ENCODE results near the gene CAMTA1. TPM values are rescaled to one million over a fixed set of nuclear protein-coding genes. Genes with fewer than 3 reads are reported as not detected.

The CAMTA1 gene
- total RNA-seq, 1 donor from 2014 or later = 99.0 TPM

DNA sequence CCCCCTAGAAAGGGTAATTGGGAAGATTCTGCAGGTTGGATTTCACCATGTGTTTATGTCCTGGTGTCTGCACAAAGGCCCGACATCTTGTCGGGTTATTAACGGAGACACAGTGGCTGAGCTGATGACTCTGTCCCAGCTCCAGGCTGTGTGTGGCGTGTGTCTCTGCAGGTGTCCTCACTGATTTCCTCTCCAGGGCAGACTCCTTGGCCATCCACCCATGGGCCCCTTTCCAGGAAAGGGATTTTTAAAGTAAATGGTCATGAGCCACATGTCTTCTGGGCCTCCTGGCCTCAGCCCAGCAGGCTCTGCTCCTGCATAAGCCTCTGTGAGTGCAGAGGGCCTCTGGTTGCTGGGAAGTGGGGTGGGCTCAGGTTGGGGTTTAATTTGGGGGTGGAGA, 567.1 kb downstream of the CAMTA1 start:
- no peak for DNase-seq (ENCODE audit: low spot score, unreplicated experiment)
- Mint-ChIP-seq H3K9me3 (ENCODE audit: low read depth) (no peaks in the 10 kb centered on the region), H3K36me3 (ENCODE audit: insufficient read depth) (peaks cover 1% of the 10 kb centered on the region), H3K27me3 (peaks cover 6% of the 10 kb centered on the region), H3K27ac (no peak overlapping the region), H3K4me3 (ENCODE audit: low read depth) (no peak overlapping the region), H3K4me1 (ENCODE audit: low read depth) (no peaks in the 10 kb centered on the region)
- TF ChIP-seq, protein P1, sequence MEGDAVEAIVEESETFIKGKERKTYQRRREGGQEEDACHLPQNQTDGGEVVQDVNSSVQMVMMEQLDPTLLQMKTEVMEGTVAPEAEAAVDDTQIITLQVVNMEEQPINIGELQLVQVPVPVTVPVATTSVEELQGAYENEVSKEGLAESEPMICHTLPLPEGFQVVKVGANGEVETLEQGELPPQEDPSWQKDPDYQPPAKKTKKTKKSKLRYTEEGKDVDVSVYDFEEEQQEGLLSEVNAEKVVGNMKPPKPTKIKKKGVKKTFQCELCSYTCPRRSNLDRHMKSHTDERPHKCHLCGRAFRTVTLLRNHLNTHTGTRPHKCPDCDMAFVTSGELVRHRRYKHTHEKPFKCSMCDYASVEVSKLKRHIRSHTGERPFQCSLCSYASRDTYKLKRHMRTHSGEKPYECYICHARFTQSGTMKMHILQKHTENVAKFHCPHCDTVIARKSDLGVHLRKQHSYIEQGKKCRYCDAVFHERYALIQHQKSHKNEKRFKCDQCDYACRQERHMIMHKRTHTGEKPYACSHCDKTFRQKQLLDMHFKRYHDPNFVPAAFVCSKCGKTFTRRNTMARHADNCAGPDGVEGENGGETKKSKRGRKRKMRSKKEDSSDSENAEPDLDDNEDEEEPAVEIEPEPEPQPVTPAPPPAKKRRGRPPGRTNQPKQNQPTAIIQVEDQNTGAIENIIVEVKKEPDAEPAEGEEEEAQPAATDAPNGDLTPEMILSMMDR (IDR thresholded peaks at IDR 0.05; ENCODE audit: unreplicated experiment) = no peak

DNA sequence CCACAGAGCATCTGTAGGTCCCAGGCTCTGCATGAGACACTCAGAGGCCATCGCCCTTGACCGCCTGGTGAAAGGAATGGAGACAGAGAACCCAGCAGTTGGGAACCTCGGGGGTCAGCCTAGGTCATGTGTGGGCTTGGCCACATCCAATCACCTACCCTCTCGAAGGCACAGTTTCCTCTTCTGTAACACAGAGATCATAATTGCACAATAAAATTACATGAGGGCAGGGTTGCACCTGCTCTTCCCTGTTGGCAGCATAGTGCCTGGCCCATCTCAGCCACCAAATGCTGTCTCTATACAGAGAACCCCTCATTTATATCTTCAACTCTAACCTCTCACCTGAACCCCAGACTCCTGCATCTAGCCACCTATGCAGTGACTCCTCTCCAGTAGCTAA, 567.7 kb downstream of the CAMTA1 start:
- Mint-ChIP-seq H3K9me3 (ENCODE audit: low read depth) (no peaks in the 10 kb centered on the region), H3K4me1 (ENCODE audit: low read depth) (no peaks in the 10 kb centered on the region), H3K27ac (no peak overlapping the region), H3K4me3 (ENCODE audit: low read depth) (no peak overlapping the region), H3K27me3 (peaks cover 6% of the 10 kb centered on the region), H3K36me3 (ENCODE audit: insufficient read depth) (peaks cover 1% of the 10 kb centered on the region)
- no peak for DNase-seq (ENCODE audit: low spot score, unreplicated experiment)
- TF ChIP-seq, protein P1 (IDR thresholded peaks at IDR 0.05; ENCODE audit: unreplicated experiment) = no peak

DNA sequence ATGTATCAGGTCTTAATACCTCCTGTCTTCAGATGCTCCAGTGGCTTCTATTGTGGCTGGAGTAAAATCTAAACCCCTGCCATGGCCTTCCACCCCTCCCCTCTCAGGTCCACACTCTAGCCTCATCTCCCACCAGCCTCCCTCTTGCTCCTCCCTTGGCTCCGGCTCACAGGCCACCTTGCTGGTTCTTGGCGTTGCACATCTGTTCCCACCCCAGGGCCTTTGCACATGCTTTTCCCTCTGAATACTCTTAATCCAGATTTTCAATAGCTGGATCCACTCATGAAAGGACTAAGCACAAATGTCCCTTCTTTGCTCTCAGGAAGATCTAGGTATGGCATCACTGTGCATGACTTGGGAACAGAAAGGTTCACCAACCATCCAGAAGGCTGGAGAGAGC, 570.4 kb downstream of the CAMTA1 start:
- no peaks in the 10 kb centered on the region for H3K4me1 Mint-ChIP-seq (ENCODE audit: low read depth)
- H3K27me3 Mint-ChIP-seq = peaks cover 3% of the 10 kb centered on the region
- no peak for DNase-seq (ENCODE audit: low spot score, unreplicated experiment)
- no peak overlapping the region for H3K4me3 Mint-ChIP-seq (ENCODE audit: low read depth)
- H3K9me3 Mint-ChIP-seq (ENCODE audit: low read depth) = no peaks in the 10 kb centered on the region
- H3K27ac Mint-ChIP-seq = no peak overlapping the region
- TF ChIP-seq, protein P1 (IDR thresholded peaks at IDR 0.05; ENCODE audit: unreplicated experiment) = no peak
- H3K36me3 Mint-ChIP-seq (ENCODE audit: insufficient read depth) = peaks cover 1% of the 10 kb centered on the region

DNA sequence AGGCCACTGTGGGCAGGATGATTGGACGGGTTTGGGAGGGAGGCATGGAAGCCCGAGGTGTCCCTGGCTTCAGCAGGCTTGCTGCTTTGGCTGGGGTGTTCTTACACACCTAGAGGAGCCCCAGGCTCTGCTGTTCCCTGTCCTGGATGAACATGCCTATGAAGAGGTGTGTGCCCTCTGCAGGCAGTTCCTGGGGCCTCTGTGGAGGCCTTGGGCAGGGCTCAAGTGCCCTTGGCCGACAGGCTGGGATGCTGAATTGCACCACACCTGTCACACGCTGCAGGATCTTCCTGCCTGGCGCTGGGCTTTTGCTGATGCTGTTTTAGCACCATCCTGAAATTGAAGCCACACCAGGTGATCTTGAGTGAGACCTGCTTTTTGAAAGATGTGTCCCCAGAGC, 570.8 kb downstream of the CAMTA1 start:
- H3K9me3 Mint-ChIP-seq (ENCODE audit: low read depth) = no peaks in the 10 kb centered on the region
- no peak overlapping the region for H3K27ac Mint-ChIP-seq

DNA sequence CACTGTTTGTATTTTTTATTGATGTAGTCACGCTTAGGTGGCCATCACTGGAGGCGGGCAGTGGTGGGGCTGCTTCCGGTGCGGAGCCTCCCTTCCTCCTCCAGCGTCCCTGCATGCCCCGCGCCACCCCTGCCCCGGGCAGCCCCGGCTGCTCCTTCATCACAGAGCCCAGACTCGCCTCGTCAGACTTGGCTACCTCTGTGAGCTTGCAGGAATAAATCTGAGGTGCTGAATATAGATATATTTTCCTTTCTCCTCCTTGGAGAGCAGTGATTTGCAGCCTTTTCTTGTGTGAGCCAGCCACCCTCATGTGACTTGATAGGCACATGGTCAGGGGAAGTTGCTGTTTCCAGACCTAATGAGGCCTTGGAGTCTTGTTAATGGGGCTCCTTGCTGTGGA, 573.2 kb downstream of the CAMTA1 start:
- Mint-ChIP-seq H3K27me3 (peaks cover 3% of the 10 kb centered on the region), H3K9me3 (ENCODE audit: low read depth) (no peaks in the 10 kb centered on the region), H3K4me3 (ENCODE audit: low read depth) (no peak overlapping the region), H3K4me1 (ENCODE audit: low read depth) (no peaks in the 10 kb centered on the region), H3K36me3 (ENCODE audit: insufficient read depth) (peaks cover 1% of the 10 kb centered on the region), H3K27ac (no peak overlapping the region)
- no peak for DNase-seq (ENCODE audit: low spot score, unreplicated experiment)
- TF ChIP-seq, protein P1 (IDR thresholded peaks at IDR 0.05; ENCODE audit: unreplicated experiment) = no peak

More for the DNA sequence above, 570.8 kb downstream of the CAMTA1 start:
- H3K4me1 Mint-ChIP-seq (ENCODE audit: low read depth) = no peaks in the 10 kb centered on the region
- no peak overlapping the region for H3K4me3 Mint-ChIP-seq (ENCODE audit: low read depth)
- no peak for DNase-seq (ENCODE audit: low spot score, unreplicated experiment)
- TF ChIP-seq, protein P1 (IDR thresholded peaks at IDR 0.05; ENCODE audit: unreplicated experiment) = no peak
- peaks cover 1% of the 10 kb centered on the region for H3K36me3 Mint-ChIP-seq (ENCODE audit: insufficient read depth)
- peaks cover 3% of the 10 kb centered on the region for H3K27me3 Mint-ChIP-seq

Data from progenitor cell of endocrine pancreas (in vitro differentiated cells).